SH-SY5Y (cell line): ENCODE results near the gene KAT14.

Experiments
- GATA2 ChIP-seq: IDR thresholded peaks from 2 replicates; pipeline ENCODE4 v1.6.1; 2011; ENCODE audit warnings: mild to moderate bottlenecking, low read depth, low read length
- GATA3 ChIP-seq: IDR thresholded peaks from 2 replicates; pipeline ENCODE4 v1.6.1; 2011; ENCODE audit warnings: low read depth, mild to moderate bottlenecking, low read length, moderate library complexity

The KAT14 gene

GRCh38 chr20:18188434-18188833, 50.8 kb downstream of the KAT14 start:
- TF ChIP-seq GATA2 (no peak), GATA3 (no peak)

DNA sequence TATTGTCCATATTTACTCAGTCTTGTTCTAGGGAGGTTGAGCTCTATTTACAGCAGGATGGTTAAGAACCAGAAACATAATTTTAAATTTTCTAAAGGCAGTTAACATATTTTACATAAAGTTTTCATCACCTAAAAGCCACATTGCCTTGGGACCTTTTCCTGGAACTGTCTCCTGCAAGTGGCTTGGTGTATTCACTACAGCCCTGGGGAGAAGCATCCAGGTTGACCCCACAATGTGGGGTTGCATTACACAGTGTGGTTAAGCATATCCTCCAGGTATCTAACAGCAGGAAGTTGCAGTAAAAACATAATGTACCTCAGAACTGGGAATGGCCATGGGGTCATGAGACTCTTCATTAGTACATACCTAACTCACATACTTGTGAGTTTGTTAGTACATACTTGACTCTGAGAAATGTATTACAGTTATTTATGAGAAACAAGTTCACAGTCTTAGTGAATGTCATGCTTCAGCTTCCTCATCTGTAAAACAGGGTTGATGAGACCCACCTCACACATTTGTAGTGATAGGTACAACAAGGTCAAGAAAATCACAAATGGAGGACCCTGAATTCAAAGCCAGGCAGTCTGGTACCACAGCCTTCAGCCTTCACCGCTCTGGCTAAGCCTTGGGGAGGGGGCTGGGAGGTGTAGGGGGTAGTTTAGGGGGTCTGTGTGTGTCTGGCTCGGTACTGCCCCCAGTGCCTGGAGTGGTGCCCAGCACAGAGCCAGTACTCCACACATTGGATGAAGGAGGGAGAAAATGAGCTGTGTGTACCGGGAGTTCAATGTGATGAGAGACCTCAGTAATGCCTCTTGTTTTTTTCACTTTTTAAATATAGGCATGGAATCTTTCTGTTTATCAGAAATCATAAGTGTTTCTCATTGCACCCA, 52.9 kb downstream of the KAT14 start:
- no peak for TF ChIP-seq GATA3
- no peak for TF ChIP-seq GATA2

DNA sequence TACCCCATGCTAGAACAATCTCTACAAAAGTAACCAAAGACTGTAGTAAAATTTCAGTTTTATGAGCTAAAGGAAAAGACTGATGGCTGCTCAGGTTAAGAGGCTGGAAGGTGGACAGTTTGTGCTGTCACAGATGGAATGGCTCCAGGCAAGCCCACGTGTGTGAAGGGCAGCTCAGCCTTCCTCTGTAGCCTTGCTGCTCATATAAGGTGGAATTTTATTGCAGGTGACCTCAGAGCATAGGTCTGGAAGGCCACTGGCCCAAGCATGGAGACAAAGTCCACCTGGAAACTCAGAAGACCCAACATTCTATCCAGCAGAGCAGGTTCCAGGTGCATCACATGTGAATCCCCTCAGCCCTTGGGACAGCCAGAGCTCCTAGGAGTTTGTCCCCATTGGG, 53.6 kb downstream of the KAT14 start:
- TF ChIP-seq GATA3 (no peak), GATA2 (no peak)

- TF ChIP-seq GATA2: no peak
- TF ChIP-seq GATA3: no peak
Measured at GRCh38 chr20:18195931-18196330, 58.3 kb downstream of the KAT14 start.

GRCh38 chr20:18197382-18198070, 59.9 kb downstream of the KAT14 start:
- TF ChIP-seq GATA3 (no peak), GATA2 (no peak)

- TF ChIP-seq GATA2: no peak
- TF ChIP-seq GATA3: no peak
Measured at GRCh38 chr20:18202966-18203365, 65.3 kb downstream of the KAT14 start.

DNA sequence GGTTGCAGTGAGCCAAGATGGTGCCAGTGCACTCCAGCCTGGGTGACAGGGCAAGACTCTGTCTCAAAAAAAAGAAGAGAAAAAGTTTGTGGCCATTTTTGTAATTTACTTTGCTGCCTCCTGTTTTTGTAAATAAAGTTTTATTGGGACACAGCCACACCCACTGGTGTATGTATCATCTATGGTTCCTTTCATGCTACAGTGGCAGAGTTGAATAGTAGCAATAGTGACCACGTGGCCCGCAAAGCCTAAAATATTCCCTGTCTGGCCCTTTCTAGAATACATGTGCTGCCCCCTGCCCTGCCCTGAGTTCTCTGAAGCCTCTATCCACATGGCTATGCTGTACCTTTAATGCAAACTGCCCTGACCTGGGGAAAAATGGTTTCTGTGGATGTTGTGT, 75.3 kb downstream of the KAT14 start:
- TF ChIP-seq GATA2 (no peak), GATA3 (no peak)

DNA sequence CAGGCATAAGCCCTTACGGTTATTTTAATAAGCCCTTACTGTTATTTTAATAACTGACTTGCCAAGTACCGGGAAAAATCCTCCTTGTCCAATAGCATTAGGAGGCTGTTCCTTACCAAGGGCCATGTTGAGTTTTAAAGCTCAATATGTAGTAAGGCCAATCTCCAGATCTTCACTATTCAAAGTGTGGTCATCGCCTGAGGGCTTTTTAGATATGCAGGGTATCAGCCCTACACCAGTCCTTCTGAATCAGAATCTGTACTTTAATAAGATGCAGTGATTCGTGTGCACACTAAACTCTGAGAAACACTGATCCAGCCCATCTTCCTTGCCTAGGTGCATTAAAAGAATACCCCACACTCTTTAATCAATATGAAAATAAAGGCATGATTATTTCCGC, 77.9 kb downstream of the KAT14 start:
- TF ChIP-seq GATA3 (no peak), GATA2 (no peak)

GRCh38 chr20:18218280-18218679, 80.6 kb downstream of the KAT14 start:
- TF ChIP-seq GATA2 (no peak), GATA3 (no peak)

DNA sequence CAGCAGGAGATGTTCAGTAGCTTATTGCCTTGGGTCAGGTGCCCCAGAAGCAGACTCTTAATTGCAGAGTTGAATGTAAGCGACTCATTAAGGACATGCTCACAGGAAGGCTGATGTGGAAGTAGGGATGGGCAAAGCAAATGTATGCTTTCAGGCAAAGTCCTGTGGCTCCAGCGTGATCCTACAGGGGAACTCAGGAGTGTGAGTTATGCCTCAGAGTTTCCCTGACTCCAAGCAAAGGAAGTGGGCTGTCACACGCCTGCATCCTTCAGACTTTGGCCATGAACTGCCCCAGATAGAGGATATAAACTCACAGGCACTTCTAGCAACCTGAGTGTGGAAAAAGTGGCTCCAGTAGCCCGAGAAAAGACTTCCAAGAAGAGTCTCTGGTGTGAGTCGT, 85.7 kb downstream of the KAT14 start:
- TF ChIP-seq GATA3 (no peak), GATA2 (no peak)

- TF ChIP-seq GATA3: no peak
Measured at GRCh38 chr20:18224968-18225568, 87.4 kb downstream of the KAT14 start.

DNA sequence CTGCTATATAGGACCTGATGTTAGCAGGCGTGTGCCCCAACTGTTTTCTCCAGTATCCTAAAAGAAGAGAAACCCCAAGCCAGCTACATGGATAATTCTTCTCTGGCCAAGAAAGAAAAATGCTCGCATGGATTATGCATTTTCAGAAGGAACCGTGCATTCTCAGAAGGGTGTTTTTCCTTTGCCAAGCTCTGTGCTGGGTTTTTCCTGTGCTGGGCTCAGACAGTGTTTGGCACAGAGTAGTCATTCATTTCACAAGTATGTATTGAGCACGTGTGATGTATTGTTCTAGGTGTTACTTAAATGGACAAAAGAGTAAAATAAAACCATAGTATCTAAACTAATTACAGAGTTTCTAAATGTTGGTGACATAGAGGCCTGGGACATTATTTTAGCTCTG, 88.0 kb downstream of the KAT14 start:
- no peak for TF ChIP-seq GATA2
- TF ChIP-seq GATA3: no peak

- TF ChIP-seq GATA2: no peak
- no peak for TF ChIP-seq GATA3
Measured at GRCh38 chr20:18233408-18233943, 95.8 kb downstream of the KAT14 start.
